Suprapubic skin (tissue), 4 donors: ENCODE data around the gene PDE11A.

Experiments used
- CTCF ChIP-seq, 2 donors: fragments of 200-600 bp in 1 of 2; fragments of 450-650 bp in 1 of 2; sonication (generic) in 1 of 2; IDR thresholded peaks; one replicate each; pipeline ENCODE4 v1.5.1; 2016 to 2019; ENCODE audit warnings: antibody characterized with exemption in 2 of 2, mild to moderate bottlenecking in 1 of 2, moderate library complexity in 1 of 2
- EP300 ChIP-seq: sonication (generic); formaldehyde crosslinking; IDR thresholded peaks from one replicate; pipeline ENCODE4 v1.6.1; 2017; ENCODE audit warnings: antibody characterized with exemption
- POLR2AphosphoS5 ChIP-seq, 3 donors: sonication (generic); formaldehyde crosslinking; IDR thresholded peaks; one replicate each; pipeline ENCODE4 v1.6.1; 2017; ENCODE audit warnings: antibody characterized with exemption in 3 of 3

GRCh38 chr2:177778472-177778871 is 294.1 kb downstream of the PDE11A start:
- no peak for TF ChIP-seq CTCF (IDR thresholded peaks at IDR 0.05)
- TF ChIP-seq POLR2AphosphoS5 (IDR thresholded peaks at IDR 0.05) = no peak
- no peak for TF ChIP-seq EP300
